MCF 10A (cell line): Measurements from ENCODE around the gene LTB4R2. TPM values are rescaled to one million over a fixed set of nuclear protein-coding genes. Genes with fewer than 3 reads are reported as not detected.

ENCODE experiments used
- BruUV-seq: library from RNA; stranded (reverse); fragments of 400-500 nt; replicated peaks from 2 replicates; lab custom pipeline; 2021; lab: Mats Ljungman, UMichigan
- CTCF ChIA-PET: fragments of 300-600 bp; sonication (Branson Sonifier 250); formaldehyde crosslinking; extraction: SDS; loops from one replicate; lab custom pipeline; 2021; ENCODE audit warnings: antibody characterized with exemption, inconsistent platforms; lab: Yijun Ruan, JAX
- POLR2A ChIA-PET: fragments of 300-600, 350-650 bp; sonication (Branson Sonifier 250); formaldehyde crosslinking; extraction: SDS; loops from one replicate; lab custom pipeline; 2020; ENCODE audit warnings: antibody characterized with exemption, inconsistent platforms; lab: Yijun Ruan, JAX
- DNase-seq: peaks from one replicate; pipeline ENCODE4 v3.0.0-alpha.2; 2018; ENCODE audit not compliant: unreplicated experiment
- H3K27ac Mint-ChIP-seq: one replicate; pipeline ENCODE4 v1.8.0; 2022; ENCODE audit warnings: mild to moderate bottlenecking, low read depth, mixed read lengths; ENCODE audit not compliant: unreplicated experiment
- H3K27me3 Mint-ChIP-seq: one replicate; pipeline ENCODE4 v1.8.0; 2022; ENCODE audit warnings: mixed read lengths; ENCODE audit not compliant: insufficient read depth, unreplicated experiment
- H3K36me3 Mint-ChIP-seq: one replicate; pipeline ENCODE4 v1.8.0; 2022; ENCODE audit warnings: mild to moderate bottlenecking, moderate library complexity, mixed read lengths; ENCODE audit not compliant: insufficient read depth, unreplicated experiment
- H3K4me1 Mint-ChIP-seq: one replicate; pipeline ENCODE4 v1.8.0; 2022; ENCODE audit warnings: mixed read lengths; ENCODE audit not compliant: insufficient read depth, unreplicated experiment
- H3K4me3 Mint-ChIP-seq: one replicate; pipeline ENCODE4 v1.8.0; 2022; ENCODE audit warnings: mild to moderate bottlenecking, moderate library complexity, mixed read lengths; ENCODE audit not compliant: unreplicated experiment
- H3K9me3 Mint-ChIP-seq: one replicate; pipeline ENCODE4 v1.8.0; 2022; ENCODE audit warnings: mixed read lengths; ENCODE audit not compliant: unreplicated experiment
- intact Hi-C: fragments of 100-400 bp; cut with micrococcal nuclease; formaldehyde crosslinking; loops from 2 replicates; pipeline ENCODE4 v1.14.1; 2022
- total RNA-seq: library from RNA; stranded (reverse); gene quantifications from 2 replicates; pipeline ENCODE4 v1.2.3, GENCODE V29; 2022
- TF ChIP-seq, protein P1 (sequence below): fragments of 200-600 bp; IDR thresholded peaks from one replicate; pipeline ENCODE4 v1.8.0; 2022; ENCODE audit warnings: antibody characterized with exemption, mild to moderate bottlenecking; ENCODE audit not compliant: unreplicated experiment

Gene LTB4R2
- total RNA-seq, 1 experiment from 2014 or later: 21.7 TPM

DNA sequence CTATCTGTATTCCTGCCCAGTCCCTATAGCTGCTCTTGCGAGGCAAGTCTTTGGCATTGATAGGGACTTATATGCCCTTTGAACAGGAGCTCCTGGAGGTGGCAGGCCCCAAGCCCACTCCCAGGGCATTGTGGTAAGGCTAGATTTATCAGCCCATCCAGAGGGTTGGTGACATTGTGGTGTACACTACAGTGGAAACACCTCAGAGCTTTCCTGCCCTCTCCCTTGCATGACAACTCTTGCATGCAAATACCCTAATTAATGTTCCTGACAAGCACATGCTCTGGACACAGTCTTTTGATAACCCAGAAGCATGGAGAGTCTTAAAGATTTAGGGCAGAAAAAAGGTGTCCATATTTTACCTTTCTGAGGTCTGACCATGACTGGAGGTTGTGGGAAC is 30.7 kb downstream of the LTB4R2 start:
- Mint-ChIP-seq H3K36me3 (no peaks in the 10 kb centered on the region), H3K27me3 (peaks cover 11% of the 10 kb centered on the region), H3K4me3 (no peak overlapping the region), H3K9me3 (no peaks in the 10 kb centered on the region), H3K27ac (no peak overlapping the region), H3K4me1 (no peaks in the 10 kb centered on the region)
- TF ChIP-seq, protein P1, sequence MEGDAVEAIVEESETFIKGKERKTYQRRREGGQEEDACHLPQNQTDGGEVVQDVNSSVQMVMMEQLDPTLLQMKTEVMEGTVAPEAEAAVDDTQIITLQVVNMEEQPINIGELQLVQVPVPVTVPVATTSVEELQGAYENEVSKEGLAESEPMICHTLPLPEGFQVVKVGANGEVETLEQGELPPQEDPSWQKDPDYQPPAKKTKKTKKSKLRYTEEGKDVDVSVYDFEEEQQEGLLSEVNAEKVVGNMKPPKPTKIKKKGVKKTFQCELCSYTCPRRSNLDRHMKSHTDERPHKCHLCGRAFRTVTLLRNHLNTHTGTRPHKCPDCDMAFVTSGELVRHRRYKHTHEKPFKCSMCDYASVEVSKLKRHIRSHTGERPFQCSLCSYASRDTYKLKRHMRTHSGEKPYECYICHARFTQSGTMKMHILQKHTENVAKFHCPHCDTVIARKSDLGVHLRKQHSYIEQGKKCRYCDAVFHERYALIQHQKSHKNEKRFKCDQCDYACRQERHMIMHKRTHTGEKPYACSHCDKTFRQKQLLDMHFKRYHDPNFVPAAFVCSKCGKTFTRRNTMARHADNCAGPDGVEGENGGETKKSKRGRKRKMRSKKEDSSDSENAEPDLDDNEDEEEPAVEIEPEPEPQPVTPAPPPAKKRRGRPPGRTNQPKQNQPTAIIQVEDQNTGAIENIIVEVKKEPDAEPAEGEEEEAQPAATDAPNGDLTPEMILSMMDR: no peak
- CTCF ChIA-PET: interaction anchor here (0.7 to 16.6 kb wide), 9 partner anchors 9 to 92 kb away, joined by 3 to 626 read pairs (median 5); partner anchors contain the start of genes CBLN3 and KHNYN
- BruUV-seq: no TSS peak
- POLR2A ChIA-PET: interaction anchor here (0.5 to 0.6 kb wide), 3 partner anchors 91 to 258 kb away, joined by 3 read pairs; no protein-coding TSS in a partner anchor
- DNase-seq: no peak
- intact Hi-C loops: no loop called here

DNA sequence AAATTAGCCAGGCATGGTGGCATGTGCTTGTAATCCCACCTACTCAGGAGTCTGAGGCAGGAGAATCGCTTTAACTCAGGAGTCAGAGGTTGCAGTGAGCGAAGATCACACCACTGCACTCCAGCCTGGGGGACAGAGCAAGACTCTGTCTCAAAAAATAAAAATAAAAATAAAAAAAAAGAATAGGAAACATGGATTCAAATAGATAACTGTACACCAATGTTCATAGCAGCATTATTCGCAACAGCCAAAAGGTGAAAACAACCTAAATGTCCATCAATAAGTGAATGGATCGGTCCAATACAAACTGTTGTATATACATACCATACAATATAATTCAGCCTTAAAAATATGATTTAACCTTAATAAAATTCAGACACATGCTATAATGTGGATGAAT is 32.9 kb downstream of the LTB4R2 start:
- Mint-ChIP-seq H3K27ac (no peak overlapping the region), H3K4me3 (no peak overlapping the region), H3K36me3 (no peaks in the 10 kb centered on the region), H3K9me3 (no peaks in the 10 kb centered on the region), H3K27me3 (peaks cover 11% of the 10 kb centered on the region), H3K4me1 (no peaks in the 10 kb centered on the region)
- CTCF ChIA-PET: interaction anchor here (2.0 to 16.6 kb wide), 4 partner anchors 9 to 93 kb away, joined by 15 to 626 read pairs (median 71); partner anchors contain the start of genes ADCY4, CBLN3 and KHNYN
- no TSS peak for BruUV-seq
- intact Hi-C loops: no loop called here
- DNase-seq: no peak
- TF ChIP-seq, protein P1: no peak
- POLR2A ChIA-PET: no interaction called here

DNA sequence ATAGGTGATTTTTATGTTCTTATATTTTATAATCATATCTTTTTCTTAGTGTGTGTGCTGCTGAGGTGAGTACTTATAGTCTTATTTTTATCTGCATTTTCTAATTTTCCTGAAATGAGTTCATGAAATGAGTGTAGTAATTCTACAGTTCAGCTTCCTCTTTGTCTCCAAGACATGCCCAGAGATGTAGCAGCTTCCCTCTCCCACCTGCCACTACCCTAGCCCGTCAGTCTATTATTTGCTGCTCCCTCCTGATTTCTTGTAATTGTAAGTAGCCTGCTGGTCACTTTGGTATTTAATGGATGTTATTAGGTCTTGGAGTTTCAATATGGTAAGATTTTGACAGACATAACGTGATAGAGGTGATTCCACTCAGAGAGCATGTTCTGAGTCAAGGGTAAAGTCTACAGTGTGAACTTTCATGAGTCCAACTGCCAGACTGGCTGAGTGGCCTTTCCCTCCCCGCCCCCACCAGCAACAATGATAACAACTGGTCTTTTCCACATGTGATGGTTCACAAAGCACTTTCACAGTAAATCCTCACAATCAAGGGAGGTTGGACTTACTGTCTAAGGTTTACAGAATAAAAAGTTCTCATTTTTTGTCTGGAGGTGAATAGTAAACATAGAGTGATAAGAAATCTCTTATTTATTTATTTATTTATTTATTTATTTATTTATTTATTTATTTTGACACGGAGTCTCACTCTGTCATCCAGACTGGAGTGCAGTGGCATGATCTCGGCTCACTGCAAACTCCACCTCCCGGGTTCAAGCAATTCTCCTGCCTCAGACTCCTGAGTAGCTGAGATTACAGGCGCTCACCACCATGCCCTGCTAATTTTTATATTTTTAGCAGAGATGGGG is 34.1 kb downstream of the LTB4R2 start:
- no peak for DNase-seq
- intact Hi-C loops: no loop called here
- ChIA-PET CTCF (interaction anchor here (5.3 to 5.6 kb wide), 2 partner anchors 10 to 92 kb away, joined by 34 to 108 read pairs; partner anchors contain the start of gene ADCY4), POLR2A (interaction anchor here (0.6 to 0.9 kb wide), 2 partner anchors 14 to 98 kb away, joined by 3 read pairs; no protein-coding TSS in a partner anchor)
- H3K27ac Mint-ChIP-seq: no peak overlapping the region
- no peaks in the 10 kb centered on the region for H3K9me3 Mint-ChIP-seq
- no peaks in the 10 kb centered on the region for H3K36me3 Mint-ChIP-seq
- H3K4me1 Mint-ChIP-seq: no peaks in the 10 kb centered on the region
- H3K4me3 Mint-ChIP-seq: no peak overlapping the region
- H3K27me3 Mint-ChIP-seq: peaks cover 13% of the 10 kb centered on the region
- BruUV-seq: no TSS peak
- TF ChIP-seq, protein P1: no peak

DNA sequence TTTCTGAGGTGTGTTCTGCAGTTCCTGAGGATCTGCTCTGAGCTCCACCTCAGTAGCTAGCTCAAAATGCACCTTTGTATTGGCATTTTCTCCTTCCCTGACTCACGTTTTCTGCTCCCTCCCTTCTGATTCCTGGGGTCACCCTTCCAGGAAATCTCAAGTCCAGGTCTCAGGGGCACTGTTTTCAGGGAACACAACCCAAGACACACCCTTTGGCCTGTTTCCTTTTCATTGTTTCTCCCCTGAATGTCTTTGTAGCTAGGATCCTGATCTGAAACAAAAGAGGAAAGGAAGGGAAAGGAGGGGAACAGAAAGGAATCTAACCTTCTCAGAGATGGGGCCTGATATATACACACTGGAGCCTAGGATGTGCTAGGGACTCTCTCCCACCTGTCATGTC is 37.2 kb downstream of the LTB4R2 start:
- CTCF ChIA-PET: interaction anchor here (0.7 to 5.6 kb wide), 9 partner anchors 13 to 95 kb away, joined by 3 to 108 read pairs (median 5); partner anchors contain the start of genes ADCY4 and CIDEB
- H3K27ac Mint-ChIP-seq: no peak overlapping the region
- no peaks in the 10 kb centered on the region for H3K36me3 Mint-ChIP-seq
- no peaks in the 10 kb centered on the region for H3K9me3 Mint-ChIP-seq
- H3K4me3 Mint-ChIP-seq: no peak overlapping the region
- POLR2A ChIA-PET: interaction anchor here (0.9 to 1.1 kb wide), 3 partner anchors 31 to 85 kb away, joined by 3 to 4 read pairs (median 3); partner anchors contain the start of genes DHRS1 and NOP9
- DNase-seq: no peak
- BruUV-seq: no TSS peak
- TF ChIP-seq, protein P1: no peak
- peaks cover 27% of the 10 kb centered on the region for H3K27me3 Mint-ChIP-seq
- intact Hi-C loops: no loop called here
- peaks cover 7% of the 10 kb centered on the region for H3K4me1 Mint-ChIP-seq
